ENCODE data around the gene REEP1. TPM values are rescaled to one million over a fixed set of nuclear protein-coding genes. Genes with fewer than 3 reads are reported as not detected.

REEP1 gene
- total RNA-seq (2014; rRNA removed; shearing (Covaris generic)): 2.5 and 3.4 TPM in 2 replicates

DNA sequence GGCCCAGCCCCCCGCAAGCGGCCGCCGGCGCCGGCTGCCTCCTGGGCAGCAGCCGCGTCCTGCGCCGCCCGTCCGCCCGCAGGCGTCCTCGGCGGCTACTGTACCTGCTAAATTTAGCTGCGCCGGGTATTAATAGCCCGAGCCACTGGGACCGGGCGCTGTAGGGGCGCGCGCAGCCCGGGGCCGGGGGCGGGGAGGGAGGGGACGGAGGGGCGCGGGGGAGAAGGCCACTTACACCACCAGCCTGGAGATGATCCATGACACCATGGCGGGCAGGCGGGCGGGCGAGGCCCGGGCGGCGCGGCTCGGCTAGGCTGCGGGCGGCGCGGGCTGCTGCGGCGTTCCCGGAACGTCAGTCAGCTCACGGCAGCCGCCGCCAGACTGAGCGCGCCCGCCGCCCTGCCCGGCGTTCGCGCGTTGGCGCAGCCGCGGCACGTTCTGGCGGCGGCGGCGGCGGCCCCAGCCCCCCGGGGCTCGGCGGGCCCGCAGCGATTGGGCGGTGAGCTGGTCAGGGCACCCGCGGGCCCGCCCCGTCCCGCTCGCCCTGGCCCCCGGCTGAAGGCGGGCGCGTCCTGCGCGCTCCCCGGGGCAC lies at the start of gene REEP1:
REEP1 (minus strand) TSS at position 383 of the 592 bp plus-strand sequence; CDS start at position 267, 116 bp downstream.
- peak; percentile 20 for DNase-seq (ENCODE audit: low read depth)

DNA sequence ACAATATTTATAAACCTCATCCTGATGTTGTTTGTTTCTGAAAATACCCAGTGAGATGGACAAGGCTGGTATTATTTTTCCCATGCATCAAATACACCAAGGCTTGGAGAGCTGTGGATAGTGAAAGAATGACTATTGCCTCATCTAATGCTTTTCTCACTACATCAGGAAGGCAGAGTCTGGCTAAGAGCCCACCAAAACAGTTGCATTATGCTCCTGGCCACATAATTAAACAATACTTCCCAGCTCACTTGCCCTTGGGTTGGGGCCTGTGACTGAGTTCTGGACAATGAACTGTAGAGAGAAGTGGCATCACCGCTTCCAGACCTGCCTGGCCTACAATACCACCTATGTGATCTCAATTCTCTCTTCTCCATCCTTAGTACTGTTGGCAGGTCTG lies 46.4 kb upstream of the REEP1 start:
- peak; percentile 57 for DNase-seq (ENCODE audit: low read depth)

DNA sequence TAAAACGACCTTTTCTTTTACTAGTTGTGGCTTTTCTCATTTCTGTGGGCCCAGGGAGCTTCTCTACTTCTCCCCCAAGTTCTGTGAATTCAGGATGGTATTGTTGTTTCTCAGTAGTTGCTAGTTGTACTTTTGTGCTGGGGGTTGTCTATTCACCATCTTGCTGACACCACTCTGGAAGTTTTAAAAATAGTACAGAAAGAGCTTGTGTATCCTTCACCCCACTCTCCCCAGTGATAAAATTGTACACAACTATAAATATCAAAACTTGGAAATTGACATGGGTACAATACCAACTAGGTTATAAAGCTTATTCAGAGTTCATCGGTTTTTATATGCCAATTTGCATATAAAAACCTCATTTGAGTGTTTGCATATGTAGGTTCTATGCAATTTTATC lies 45.3 kb upstream of the REEP1 start:
- no peak for DNase-seq (ENCODE audit: low read depth)

GRCh38 chr2:86382108-86382507 lies 44.7 kb upstream of the REEP1 start:
- DNase-seq (ENCODE audit: low read depth): no peak

DNA sequence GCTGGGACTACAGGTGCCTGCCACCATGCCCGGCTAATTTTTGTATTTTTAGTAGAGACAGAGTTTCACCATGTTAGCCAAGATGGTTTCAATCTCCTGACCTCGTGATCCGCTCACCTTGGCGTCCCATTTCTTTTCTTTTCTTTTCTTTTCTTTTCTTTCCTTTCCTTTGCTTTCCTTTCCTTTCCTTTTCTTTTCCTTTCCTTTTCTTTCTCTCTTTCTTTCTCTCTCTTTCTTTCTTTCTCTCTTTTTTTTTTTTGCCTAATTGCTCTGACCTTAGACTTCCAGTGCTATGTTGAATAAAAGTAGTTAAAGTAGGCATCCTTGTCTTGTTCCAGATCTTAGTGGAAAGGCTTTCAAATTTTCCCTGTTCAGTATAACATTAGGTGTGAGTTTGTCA lies 41.0 kb upstream of the REEP1 start:
- no peak for DNase-seq (ENCODE audit: low read depth)

DNA sequence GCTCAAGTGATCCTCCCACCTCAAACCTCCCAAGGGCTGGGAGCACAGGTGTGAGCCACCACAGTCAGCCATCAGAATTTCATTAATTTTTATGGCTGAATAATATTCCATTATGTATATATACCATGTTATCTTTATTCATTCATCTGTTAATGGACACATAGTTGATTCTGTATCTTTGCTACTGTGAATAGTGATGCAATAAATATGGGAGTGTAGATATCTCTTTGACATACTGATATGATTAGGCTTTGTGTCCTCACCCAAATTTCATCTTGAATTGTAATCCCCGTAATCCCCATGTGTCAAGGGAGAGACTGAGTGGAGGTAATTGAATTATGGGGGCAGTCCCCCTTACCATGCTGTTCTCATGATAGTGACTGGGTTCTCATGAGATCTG lies 38.2 kb upstream of the REEP1 start:
- DNase-seq (ENCODE audit: low read depth): no peak

DNA sequence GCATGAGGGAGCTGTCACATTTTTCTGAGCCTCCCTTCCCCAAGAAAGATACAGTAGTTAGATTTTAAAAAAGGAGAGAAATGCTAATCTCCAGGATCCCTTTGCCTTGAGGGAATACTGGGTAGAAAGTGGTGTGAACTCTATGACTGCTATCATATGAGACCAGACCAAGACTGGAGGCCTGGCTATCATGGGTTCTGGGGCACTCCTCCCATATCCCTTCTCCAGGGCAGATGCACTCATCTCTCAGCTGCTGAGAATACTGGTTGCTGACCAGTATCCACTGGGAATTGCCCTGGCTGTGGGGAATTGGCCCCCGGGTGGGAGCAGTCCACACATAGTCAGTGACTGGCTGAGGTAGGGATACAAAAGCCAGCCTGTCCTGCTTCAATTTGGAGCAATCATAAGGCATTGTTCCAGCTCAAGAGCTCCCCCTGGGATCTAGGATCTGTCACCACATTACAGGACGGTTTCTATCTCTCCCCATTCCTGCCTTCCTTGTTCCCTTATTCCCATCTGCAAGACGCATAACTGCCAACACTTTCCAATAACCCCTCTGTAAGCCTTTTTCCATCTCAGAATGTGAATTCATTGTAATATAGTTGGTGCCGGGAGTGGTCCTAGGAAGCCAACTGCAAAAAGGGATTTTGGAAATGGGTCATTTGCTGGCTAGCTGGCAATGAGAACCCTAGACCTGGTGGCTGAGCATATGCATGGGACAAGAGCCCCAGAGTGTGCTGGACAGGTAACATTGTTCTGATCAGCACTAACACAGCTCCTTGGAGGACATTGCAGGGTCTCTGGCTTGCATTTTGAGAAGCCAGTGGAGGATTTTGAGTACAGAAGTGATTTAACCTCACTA lies 35.4 kb upstream of the REEP1 start:
- peak; percentile 55 for DNase-seq (ENCODE audit: low read depth)

GRCh38 chr2:86372133-86372532 lies 34.7 kb upstream of the REEP1 start:
- no peak for DNase-seq (ENCODE audit: low read depth)

DNA sequence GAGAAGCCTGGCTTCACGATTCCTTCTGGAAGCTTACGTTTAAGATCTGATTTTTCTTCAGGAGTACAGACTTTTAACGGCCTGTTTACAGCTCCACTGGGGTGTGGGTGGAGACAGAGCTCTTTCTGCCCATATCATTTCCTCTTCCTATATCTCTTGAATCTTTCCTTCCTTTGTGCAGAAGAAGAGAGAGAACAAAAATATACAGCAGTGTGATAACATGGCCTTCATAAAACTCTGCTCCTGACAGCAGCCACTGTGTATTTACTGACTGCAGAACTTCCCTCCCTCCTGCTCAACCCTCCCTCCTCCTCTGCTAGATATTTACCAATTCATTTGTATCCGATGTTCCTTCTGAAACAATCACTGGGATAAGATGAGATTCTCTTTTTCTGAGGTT lies 34.1 kb upstream of the REEP1 start:
- DNase-seq (ENCODE audit: low read depth): no peak

- DNase-seq (ENCODE audit: low read depth): no peak
These were observed 33.2 kb upstream of the REEP1 start for GRCh38 chr2:86370579-86370978.

DNA sequence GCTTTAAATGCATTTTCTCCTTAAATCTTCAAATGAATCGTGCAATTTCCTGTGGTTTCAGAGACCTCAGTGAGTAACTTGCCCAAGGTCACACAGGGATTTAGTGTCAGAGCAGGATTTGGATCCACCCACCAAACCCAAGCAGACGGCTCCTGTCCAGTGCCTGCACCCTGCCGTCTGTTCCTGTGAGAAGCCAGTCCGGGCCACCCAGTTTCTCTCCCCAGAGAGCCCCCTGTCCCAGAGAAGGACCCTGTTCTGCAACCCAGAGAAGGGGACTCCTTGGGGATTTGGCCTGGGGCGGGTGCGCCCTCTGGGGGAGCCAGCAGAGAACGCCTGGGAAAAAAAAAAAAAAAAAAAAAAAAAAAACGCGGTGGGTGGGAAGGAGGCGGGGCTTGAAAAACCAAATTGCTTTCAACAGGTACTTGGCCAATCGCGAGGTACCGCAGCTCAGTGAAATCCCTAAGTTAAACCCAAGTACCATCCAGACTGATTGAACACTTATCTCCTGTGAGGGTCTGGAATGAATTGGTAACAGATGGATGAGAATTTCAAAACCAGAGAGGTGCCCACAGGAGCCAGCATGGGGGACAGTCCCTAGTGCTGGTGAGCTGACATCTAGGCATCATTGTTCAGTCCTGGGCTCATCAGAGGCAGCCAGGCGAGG lies 30.9 kb upstream of the REEP1 start:
- DNase-seq (ENCODE audit: low read depth): peak; percentile 70

GRCh38 chr2:86367499-86367777 lies 30.0 kb upstream of the REEP1 start:
- no peak for DNase-seq (ENCODE audit: low read depth)

DNA sequence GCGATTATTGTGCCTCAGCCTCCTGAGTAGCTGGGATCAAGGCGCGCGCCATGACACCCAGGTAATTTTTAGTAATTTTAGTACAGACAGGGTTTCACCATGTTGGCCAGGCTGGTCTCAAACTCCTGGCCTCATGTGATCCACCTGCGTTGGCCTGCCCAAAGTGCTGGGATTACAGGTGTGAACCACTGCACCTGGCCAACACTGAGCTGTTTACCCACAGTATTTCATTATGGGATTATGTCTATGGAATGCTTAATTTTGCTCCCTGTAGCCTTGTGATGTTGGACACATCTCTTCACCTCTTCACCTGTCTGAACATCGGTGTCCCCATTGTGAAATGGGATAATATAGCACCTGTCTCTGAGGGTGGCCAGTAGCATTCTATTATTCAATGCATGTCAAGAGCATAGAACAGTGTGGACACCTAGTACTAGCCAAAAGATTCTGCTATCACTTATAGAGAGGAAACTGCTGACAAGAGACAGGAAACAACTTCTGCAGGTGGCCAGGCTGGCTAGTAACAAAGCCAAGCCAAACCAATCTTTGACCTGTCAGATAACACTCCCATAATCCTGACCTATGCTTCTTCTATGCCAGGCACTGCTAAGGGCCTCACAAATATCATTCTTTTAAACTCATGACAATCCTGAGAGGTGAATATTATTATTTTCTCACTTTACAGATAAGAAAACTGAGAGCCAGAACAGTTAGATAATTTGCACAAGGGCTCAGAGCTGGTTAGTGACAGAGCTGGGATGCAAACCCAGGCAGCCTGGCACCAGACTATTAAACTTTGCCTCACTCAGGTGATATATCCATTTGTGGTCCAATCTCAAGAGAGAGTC lies 29.4 kb upstream of the REEP1 start:
- DNase-seq (ENCODE audit: low read depth): no peak

- DNase-seq (ENCODE audit: low read depth): no peak
These were observed 27.5 kb upstream of the REEP1 start for GRCh38 chr2:86364894-86365293.

- DNase-seq (ENCODE audit: low read depth): peak; percentile 24
These were observed 23.4 kb upstream of the REEP1 start for GRCh38 chr2:86360776-86361175.

DNA sequence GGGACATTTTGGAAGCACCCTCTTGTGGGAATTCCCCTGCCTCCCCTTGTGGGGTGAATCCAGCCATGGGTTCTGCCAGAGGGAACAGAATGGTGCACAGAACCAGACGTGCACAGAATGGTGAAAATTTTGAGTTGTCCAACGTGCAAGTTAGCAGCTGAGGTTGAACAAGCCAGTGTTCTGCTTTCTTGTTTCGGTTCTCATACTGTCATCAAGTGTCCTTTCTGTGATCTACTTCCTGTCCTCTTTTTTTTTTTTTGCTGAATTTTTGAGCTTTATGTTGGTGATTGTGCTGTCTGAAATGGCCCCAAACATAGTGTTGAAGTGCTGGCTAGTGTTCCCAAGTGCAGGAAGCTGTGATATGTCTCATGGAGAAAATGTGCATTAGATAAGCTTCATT lies 21.5 kb upstream of the REEP1 start:
- DNase-seq (ENCODE audit: low read depth): no peak

DNA sequence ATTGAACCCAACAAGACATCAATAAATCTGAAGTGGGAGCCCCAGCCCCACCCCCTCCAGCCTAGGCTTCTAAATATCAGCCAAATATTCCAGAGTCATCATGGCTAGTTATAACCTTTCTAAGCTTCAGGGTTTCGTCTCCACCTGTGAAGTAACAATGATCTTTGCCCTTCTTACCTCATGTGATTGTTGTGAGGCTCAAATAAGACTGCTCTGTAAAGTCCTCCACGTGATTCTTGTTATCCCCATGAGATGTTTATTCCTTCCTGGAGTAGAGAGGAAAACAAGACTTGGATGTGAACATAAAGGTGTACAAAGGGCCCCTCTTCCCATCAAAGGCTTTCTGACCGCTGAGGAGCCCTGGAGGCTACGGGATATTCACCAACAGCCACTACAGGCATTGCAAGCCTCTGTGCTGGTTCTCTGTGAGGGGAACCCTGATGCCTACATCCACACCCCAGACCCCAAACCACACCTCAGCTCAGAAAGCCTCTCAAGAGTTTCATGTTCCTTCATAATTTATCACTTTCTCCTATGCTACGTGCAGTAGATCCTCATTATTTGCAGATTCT lies 20.1 kb upstream of the REEP1 start:
- DNase-seq (ENCODE audit: low read depth): no peak

- DNase-seq (ENCODE audit: low read depth): no peak
These were observed 15.3 kb upstream of the REEP1 start for GRCh38 chr2:86352727-86353221.

DNA sequence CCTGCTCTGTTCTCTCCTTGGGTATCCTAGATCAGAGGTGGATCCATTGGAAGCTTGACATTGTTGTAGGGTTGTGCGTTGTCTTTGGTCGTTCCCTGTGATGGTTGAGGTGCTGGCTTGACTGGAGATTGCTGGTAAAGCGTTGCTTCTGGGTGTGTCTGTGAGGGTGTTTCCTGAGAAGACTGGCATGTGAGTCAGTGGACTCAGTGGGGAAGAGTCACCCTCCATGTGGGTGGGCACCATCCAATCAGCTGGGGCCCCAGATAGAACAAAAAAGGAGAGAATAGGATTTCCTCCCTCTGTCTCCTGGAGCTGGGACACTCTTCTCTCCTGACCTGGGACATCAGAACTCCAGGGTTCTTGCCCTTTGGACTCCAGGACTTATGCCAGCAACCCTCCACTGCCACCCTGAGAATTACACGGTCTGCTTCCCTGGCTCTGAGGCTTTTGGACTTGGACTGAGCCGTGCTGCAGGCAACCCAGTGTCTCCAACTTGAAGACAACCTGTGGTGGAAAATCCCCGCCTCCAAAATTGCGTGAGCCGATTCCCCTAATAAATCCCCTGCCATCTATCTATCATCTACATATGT lies 14.8 kb upstream of the REEP1 start:
- no peak for DNase-seq (ENCODE audit: low read depth)

GRCh38 chr2:86350751-86351150 lies 13.3 kb upstream of the REEP1 start:
- DNase-seq (ENCODE audit: low read depth): peak; percentile 67

- no peak for DNase-seq (ENCODE audit: low read depth)
These were observed 10.0 kb upstream of the REEP1 start for GRCh38 chr2:86347401-86347800.
